DMS114 treated with DMSO at 0.1 percent for 48 hours (cell line): ENCODE data around the gene SUCLG2.
"Not testable (repeated sequence)": the region's sequence is repeated elsewhere in the genome, so short reads cannot be mapped to it uniquely, and the experiment has no call there.

Source experiments
- DNase-seq: peaks from one replicate; lab custom pipeline; 2025; ENCODE audit not compliant: unreplicated experiment; lab: John Stamatoyannopoulos, UW

SUCLG2 gene

GRCh38 chr3:67564008-67564407, 90.4 kb downstream of the SUCLG2 start:
- no peak for DNase-seq

- no peak for DNase-seq
Measured at GRCh38 chr3:67561667-67562394, 92.6 kb downstream of the SUCLG2 start.

DNA sequence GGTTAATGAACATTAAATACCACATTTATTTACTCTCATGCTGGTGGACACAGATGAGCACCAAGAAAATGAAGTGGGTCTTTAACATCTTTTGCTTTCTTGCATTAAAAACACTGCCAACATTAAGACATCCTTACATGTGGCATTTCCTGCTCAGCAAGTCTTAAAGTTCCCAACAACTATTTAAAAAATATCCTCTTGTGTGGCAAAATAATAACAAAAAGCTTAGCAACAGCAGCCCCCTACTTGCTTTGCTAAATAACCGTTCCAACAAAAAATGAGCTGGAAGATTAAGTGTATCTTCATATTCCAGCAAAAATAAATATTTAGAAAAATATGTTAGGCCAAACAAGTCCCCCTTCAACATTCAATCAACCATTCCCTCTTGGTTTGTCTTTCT, 93.1 kb downstream of the SUCLG2 start:
- no peak for DNase-seq

DNA sequence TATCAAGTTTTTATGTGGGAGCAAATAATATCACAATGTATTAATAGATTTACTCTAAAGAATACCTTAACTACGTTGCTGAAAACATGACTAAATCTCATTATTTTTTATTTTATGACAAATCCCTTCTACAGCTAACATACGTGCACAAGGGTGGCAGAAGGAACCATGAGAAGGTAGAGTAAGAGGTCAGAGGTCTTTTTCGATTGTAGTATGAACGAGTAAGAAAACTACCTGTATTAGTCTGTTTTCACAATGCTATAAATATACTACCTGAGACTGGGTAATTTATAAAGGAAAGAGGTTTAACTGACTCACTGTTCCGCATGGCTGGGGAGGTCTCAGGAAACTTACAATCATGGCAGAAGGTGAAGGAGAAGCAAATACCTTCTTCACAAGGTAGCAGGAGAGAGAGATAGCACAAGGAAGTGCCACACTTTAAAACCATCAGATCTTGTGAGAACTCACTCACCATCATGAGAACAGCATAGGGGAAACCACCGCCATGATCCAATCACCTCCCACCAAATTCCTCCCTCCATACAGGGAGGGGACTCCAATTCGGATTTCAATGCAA, 95.3 kb downstream of the SUCLG2 start:
- DNase-seq = no peak

GRCh38 chr3:67558426-67558825, 96.0 kb downstream of the SUCLG2 start:
- DNase-seq = no peak

DNA sequence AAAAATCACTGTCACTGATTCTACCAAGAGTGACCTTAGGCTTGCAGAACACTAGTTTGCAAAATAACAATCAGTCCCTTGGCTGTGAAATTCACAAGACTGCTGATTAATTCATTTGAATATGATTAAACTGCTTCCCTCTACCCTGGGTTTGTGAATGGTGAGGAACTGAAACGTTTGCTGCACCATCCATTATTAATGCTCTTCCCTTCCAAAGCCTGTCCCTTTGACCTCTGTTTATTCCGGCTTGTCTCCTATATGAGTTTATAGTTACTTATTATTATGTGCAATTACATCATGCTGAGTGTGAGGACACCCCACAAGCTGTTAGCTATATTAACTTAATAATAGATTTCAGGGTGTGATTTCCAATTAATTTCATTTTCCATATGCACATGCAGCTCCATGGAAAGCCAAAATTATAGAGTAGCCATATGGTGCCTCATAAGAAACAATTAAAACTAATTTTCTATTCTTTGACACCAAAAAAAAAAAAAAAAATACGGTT, 96.5 kb downstream of the SUCLG2 start:
- no peak for DNase-seq

GRCh38 chr3:67551361-67552016, 102.9 kb downstream of the SUCLG2 start:
- no peak for DNase-seq

DNA sequence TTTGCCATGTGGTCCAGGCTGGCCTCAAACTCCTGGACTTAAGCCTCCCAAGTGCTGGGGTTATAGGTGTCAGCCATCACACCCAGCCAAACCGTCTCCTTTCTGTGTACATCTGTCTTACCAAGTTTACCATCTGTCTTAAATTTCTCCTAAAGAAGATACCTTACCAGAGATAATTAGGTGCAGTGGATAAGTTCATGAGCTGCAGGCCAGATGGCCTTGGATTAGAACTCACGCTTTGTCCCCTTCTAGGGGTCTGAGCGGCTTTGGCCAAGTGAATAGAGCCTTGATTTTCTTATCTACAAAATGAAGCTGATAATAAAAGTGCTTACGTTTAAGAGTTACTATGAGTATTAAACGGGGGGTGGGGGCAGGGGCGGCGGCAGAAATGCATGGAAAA, 103.9 kb downstream of the SUCLG2 start:
- no peak for DNase-seq

GRCh38 chr3:67542502-67543250, 111.7 kb downstream of the SUCLG2 start:
- DNase-seq = not testable (repeated sequence)

DNA sequence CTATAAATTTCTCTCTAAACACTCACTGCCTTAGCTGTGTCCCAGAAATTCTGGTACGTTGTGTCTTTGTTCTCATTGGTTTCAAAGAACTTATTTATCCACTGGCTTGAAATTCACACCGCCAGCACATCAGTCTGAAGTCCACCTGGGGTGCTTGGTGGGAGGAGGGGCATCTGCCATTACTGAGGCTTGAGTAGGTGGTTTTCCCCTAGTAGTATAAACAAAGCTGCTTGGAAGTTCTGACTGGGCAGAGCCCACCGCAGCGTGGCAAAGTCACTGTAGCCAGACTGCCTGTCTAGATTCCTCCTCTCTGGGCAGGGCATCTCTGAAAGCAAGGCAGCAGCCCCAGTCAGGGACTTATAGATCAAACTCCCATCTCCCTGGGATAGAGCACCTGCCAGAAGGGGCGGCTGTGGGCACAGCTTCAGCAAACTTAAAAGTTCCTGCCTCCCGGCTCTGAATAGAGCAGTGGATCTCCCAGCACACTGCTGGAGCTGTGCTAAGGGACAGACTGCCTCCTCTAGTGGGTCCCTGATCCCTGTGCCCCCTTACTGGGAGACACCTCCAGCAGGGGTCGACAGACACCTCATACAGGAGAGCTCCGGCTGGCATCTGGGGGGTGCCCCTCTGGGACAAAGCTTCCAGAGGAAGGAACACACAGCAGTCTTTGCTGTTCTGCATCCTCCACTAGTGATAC, 114.1 kb downstream of the SUCLG2 start:
- DNase-seq = no peak

- DNase-seq = not testable (repeated sequence)
Measured at GRCh38 chr3:67537203-67537602, 117.2 kb downstream of the SUCLG2 start.

DNA sequence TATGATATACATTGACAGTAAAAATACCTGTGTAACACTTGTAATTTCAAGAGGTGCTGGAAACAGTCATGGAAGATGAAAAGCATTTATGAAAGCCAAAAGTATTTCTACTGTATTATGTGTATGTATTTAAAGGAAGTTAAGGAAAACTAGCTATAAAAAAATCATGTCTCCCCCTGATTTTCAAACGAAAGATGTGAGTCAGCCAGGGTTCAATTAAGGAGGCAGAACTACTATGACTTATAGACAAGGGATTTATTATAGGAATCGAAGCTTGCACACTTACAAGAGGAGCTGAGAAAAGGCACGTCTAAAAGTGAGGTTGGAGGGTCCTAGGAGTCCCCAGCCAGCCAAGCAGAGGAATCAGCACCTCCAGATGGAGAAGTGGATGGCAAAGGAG, 119.4 kb downstream of the SUCLG2 start:
- DNase-seq = no peak

DNA sequence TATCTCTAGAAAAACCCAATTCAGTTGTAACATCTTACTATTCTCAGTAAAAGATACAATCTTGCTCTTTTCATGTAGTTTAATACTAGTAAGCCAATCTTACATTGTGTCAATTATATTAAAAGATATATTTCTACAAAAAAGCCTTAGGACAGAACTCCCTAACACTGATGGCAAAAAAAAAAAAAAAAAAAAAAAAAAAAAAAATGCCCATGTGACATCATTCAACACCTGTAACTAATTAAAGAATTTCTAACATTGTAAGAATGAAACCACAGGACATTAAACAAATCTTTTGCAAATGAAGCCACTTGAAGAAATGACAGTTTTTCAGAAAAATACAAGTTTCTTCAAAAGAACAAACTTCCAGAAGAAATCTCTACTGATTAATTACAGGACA, 119.8 kb downstream of the SUCLG2 start:
- DNase-seq = no peak

- no peak for DNase-seq
Measured at GRCh38 chr3:67531181-67532101, 123.0 kb downstream of the SUCLG2 start.

DNA sequence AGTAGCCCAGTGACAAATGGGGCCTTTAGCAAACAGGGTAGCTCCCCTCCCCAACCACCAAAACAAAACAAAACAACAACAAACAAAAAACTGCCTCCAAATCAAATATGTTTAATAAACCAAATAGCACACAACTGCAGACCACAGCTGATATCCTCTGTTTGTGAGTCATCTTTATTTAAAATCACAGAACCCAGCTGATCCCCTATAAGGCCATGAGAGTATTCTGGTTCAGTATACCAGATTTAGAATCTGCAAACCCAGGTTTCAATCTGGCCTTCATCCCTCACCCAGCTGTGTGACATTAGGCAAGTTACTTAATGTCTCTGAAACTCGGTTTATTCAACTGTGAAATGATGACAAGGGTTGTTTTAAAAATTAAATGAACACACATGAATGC, 124.5 kb downstream of the SUCLG2 start:
- DNase-seq = no peak

GRCh38 chr3:67529337-67529736, 125.1 kb downstream of the SUCLG2 start:
- DNase-seq = no peak

DNA sequence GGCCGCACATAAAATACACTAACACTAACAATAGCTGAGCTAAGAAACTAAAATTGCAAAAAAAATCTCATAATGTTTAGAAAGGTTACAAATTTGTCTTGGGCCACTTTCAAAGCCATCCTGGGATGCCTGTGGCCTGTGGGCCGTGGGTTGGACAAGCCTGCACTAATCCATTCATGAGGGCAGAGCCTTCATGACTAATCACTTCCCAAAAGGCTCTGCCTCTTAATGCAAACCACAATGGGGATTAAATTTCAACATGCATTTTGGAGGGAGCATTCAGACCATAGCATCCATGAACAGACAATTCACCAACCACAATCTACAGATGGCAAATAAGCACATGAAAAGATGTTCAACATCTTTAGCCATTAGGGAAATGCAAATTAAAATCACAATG, 128.2 kb downstream of the SUCLG2 start:
- no peak for DNase-seq

DNA sequence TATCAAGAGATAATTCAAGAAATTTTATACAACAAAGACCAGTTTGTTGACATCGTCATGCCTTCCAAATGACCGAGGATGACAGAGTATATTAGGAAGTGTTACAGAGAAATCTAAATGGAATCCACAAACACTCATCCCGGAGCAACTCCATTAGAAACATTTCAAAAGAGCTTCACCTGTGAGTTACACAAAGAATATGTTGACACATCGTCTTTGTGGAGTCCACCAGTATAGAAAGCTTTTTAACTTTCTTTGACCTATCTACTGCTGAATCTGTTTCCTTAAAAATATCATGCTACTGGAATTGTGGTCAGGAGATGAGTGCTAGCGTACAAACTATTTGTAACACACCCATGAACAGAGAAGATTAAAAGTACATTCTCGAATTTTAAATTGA, 130.4 kb downstream of the SUCLG2 start:
- no peak for DNase-seq

- no peak for DNase-seq
Measured at GRCh38 chr3:67522081-67522480, 132.3 kb downstream of the SUCLG2 start.
